Smooth muscle cell (in vitro differentiated cells): ENCODE results near the gene ITPR2. TPM values are rescaled to one million over a fixed set of nuclear protein-coding genes. Genes with fewer than 3 reads are reported as not detected.

Experiments
- DNase-seq: peaks from one replicate; lab custom pipeline; 2025; ENCODE audit not compliant: unreplicated experiment; lab: John Stamatoyannopoulos, UW
- H2AFZ ChIP-seq: fragments of 200-600 bp; sonication (generic); 2 replicates; pipeline ENCODE4 v1.6.0; 2016; ENCODE audit warnings: antibody characterized with exemption, low read depth, mild to moderate bottlenecking
- H3F3A ChIP-seq: fragments of 200-600 bp; sonication (generic); 2 replicates; pipeline ENCODE4 v1.6.0; 2017; ENCODE audit warnings: antibody characterized with exemption, low read depth
- H3K27ac ChIP-seq: fragments of 200-600 bp; sonication (generic); 2 replicates; pipeline ENCODE4 v1.5.1; 2016; ENCODE audit warnings: low read depth, mild to moderate bottlenecking
- H3K27me3 ChIP-seq: fragments of 200-600 bp; sonication (generic); 2 replicates; pipeline ENCODE4 v1.6.1; 2016; ENCODE audit warnings: low read depth, mild to moderate bottlenecking
- H3K36me3 ChIP-seq: fragments of 200-600 bp; sonication (generic); 2 replicates; pipeline ENCODE4 v1.5.1; 2016; ENCODE audit warnings: low read depth
- H3K4me1 ChIP-seq: fragments of 200-600 bp; sonication (generic); 2 replicates; pipeline ENCODE4 v1.5.1; 2016; ENCODE audit warnings: low read depth
- H3K4me2 ChIP-seq: fragments of 200-600 bp; sonication (generic); 2 replicates; pipeline ENCODE4 v1.6.0; 2016; ENCODE audit warnings: mild to moderate bottlenecking
- H3K4me3 ChIP-seq: fragments of 200-600 bp; sonication (generic); 2 replicates; pipeline ENCODE4 v1.5.1; 2016; ENCODE audit warnings: mild to moderate bottlenecking
- H3K79me2 ChIP-seq: fragments of 200-600 bp; sonication (generic); 2 replicates; pipeline ENCODE4 v1.6.0; 2016; ENCODE audit warnings: low read depth, mild to moderate bottlenecking
- H3K9ac ChIP-seq: fragments of 200-600 bp; sonication (generic); 2 replicates; pipeline ENCODE4 v1.6.0; 2016; ENCODE audit warnings: low read depth
- H3K9me3 ChIP-seq: fragments of 200-600 bp; sonication (generic); replicated peaks from 2 replicates; pipeline ENCODE4 v1.5.1; 2016; ENCODE audit warnings: low read depth
- H4K20me1 ChIP-seq: fragments of 200-600 bp; sonication (generic); 2 replicates; pipeline ENCODE4 v1.6.0; 2016; ENCODE audit warnings: low read depth
- CTCF ChIP-seq: fragments of 200-600 bp; sonication (generic); IDR thresholded peaks from 2 replicates; pipeline ENCODE4 v1.5.1; 2017; ENCODE audit warnings: borderline replicate concordance, mild to moderate bottlenecking, antibody characterized with exemption; ENCODE audit not compliant: insufficient read depth, poor library complexity, severe bottlenecking
- WGBS: methylation state at CpG from one replicate; pipeline ENCODE4 v1.1.7; 2016; ENCODE audit warnings: low lambda C conversion rate; 5-methylcytosine and 5-hydroxymethylcytosine counted together
- polyA plus RNA-seq: library from polyadenylated mRNA; unstranded; fragments of >200 nt; fragmentation: Nextera tagmentation; extraction: Ambion mirVana; gene quantifications from 2 replicates; pipeline ENCODE4 v1.2.1, GENCODE V29; 2016
- total RNA-seq: library from RNA; depleted of rRNA; stranded (reverse); fragments of >200 nt; gene quantifications from 2 replicates; pipeline ENCODE4 v1.2.3, GENCODE V29; 2014

ITPR2 gene
- total and polyA plus RNA-seq, 2 experiments from 2014 or later: 6.8 to 17.4 TPM

DNA sequence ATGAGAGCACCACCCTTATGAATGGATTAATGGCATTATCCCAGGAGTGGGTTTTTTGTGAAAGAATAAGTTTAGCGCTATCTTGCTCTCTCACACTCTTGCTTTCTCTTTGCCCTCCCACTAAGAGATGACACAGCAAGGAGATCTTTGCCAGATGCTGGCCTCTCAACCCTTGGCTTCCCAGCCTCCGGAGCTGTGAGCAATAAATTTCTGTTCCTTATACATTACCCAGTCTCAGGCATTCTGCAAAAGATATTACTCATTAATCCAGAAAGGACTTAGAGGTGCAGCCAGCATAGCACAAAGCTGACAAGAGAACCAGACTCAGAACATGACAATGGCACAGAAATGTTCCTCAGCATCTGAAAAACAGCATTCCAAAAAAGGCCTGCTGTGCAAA is 190.6 kb downstream of the ITPR2 start:
- no peak for DNase-seq
- TF ChIP-seq CTCF: no peak
- no peak overlapping the region for H3K4me3 ChIP-seq
- peak overlapping the region; percentile 31 for H3K27ac ChIP-seq
- H3K36me3 ChIP-seq: no peaks in the 10 kb centered on the region
- peaks cover 19% of the 10 kb centered on the region for H3K4me1 ChIP-seq
- H3K9ac ChIP-seq: no peak overlapping the region
- H4K20me1 ChIP-seq: no peaks in the 10 kb centered on the region
- no peak overlapping the region for H2AFZ ChIP-seq
- no peaks in the 10 kb centered on the region for H3K27me3 ChIP-seq
- H3K4me2 ChIP-seq: peak overlapping the region; percentile 15
- no peaks in the 10 kb centered on the region for H3K79me2 ChIP-seq
- peaks cover 4% of the 10 kb centered on the region for H3F3A ChIP-seq
- no peaks in the 10 kb centered on the region for H3K9me3 ChIP-seq
- WGBS: 39% methylated on average over 2 of the region's 2 CpGs

DNA sequence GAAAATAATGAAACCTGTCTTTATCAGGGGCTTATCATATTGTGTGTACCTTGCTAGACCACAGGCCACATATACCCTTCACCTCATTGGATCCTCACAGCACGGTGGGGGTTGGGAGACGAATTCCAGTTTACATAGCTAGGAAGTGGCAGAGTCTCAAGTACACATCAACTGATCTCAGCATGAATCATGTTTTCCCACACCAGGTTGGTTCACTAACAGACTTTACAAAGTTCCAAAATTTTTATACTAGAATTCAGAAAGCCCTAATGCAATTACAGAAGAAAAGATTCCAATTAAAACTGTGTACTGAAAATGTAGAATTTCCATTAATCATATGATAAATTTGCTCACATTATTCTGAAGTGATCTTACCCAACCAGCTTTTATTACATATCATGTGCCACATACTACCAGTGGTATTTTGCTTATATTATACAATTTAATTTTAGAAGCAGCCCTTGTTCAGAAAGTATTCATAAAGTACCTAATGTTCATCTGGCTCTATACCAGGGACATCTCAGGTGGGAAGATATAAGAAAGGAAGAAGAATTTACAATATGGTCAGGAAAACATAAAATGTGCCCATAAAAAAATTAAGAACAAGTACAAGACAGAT is 196.2 kb downstream of the ITPR2 start:
- H3K9ac ChIP-seq: no peak overlapping the region
- peak overlapping the region; percentile 54 for H3K27ac ChIP-seq
- no peaks in the 10 kb centered on the region for H3K27me3 ChIP-seq
- H3K36me3 ChIP-seq: no peaks in the 10 kb centered on the region
- peaks cover 20% of the 10 kb centered on the region for H3K4me1 ChIP-seq
- H2AFZ ChIP-seq: no peak overlapping the region
- H3F3A ChIP-seq: peaks cover 4% of the 10 kb centered on the region
- H3K4me3 ChIP-seq: no peak overlapping the region
- no peaks in the 10 kb centered on the region for H4K20me1 ChIP-seq
- H3K79me2 ChIP-seq: no peaks in the 10 kb centered on the region
- peak overlapping the region; percentile 33 for H3K4me2 ChIP-seq
- no peak for TF ChIP-seq CTCF
- H3K9me3 ChIP-seq: no peaks in the 10 kb centered on the region
- no peak for DNase-seq
- WGBS: 50% methylated on average over 2 of the region's 2 CpGs

GRCh38 chr12:26633591-26634210 is 199.3 kb downstream of the ITPR2 start:
- H3K27me3 ChIP-seq: no peaks in the 10 kb centered on the region
- 39% methylated on average over 5 of the region's 5 CpGs for WGBS
- no peaks in the 10 kb centered on the region for H3K9me3 ChIP-seq
- H2AFZ ChIP-seq: no peak overlapping the region
- TF ChIP-seq CTCF: no peak
- no peaks in the 10 kb centered on the region for H3K79me2 ChIP-seq
- H3K27ac ChIP-seq: peak overlapping the region; percentile 93
- no peak overlapping the region for H3K4me2 ChIP-seq
- no peak overlapping the region for H3K4me3 ChIP-seq
- no peaks in the 10 kb centered on the region for H3K36me3 ChIP-seq
- peak overlapping the region; percentile 7 for H3K9ac ChIP-seq
- H3K4me1 ChIP-seq: peaks cover 26% of the 10 kb centered on the region
- DNase-seq: no peak
- H3F3A ChIP-seq: peaks cover 8% of the 10 kb centered on the region
- no peaks in the 10 kb centered on the region for H4K20me1 ChIP-seq

DNA sequence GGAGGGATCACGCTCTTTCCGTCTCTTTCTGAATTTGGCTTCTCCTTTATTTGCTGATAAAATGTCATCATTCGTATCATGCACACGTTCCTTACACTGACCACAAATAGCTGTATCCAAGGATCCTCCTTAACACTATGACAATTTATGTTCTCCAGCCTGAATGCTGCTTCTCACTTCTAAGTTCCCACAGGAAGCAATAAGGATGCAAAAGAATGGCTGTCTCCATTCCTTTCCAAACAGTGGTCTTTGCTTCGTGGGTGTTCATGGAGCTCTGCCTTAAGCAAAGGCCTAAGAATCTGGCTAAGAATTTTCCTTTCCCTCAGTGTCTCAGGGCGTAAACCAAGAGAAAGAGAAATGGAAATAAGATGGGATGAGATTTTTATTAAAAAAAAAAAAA is 200.2 kb downstream of the ITPR2 start:
- Histone ChIP-seq H3K27ac (peak overlapping the region; percentile 93), H3K36me3 (no peaks in the 10 kb centered on the region), H3K9me3 (no peaks in the 10 kb centered on the region), H3F3A (peaks cover 8% of the 10 kb centered on the region), H2AFZ (no peak overlapping the region), H3K4me2 (peak overlapping the region; percentile 5), H3K79me2 (no peaks in the 10 kb centered on the region), H3K27me3 (no peaks in the 10 kb centered on the region), H3K9ac (no peak overlapping the region), H4K20me1 (no peaks in the 10 kb centered on the region), H3K4me3 (no peak overlapping the region), H3K4me1 (peaks cover 26% of the 10 kb centered on the region)
- no peak for DNase-seq
- WGBS: 74% methylated on average over 6 of the region's 6 CpGs
- TF ChIP-seq CTCF: no peak
